ENCODE data around the gene MBD3L2B. TPM values are rescaled to one million over a fixed set of nuclear protein-coding genes. Genes with fewer than 3 reads are reported as not detected.
"Not testable (repeated sequence)": the region's sequence is repeated elsewhere in the genome, so short reads cannot be mapped to it uniquely, and the experiment has no call there.

Gene MBD3L2B
- total RNA-seq, 3 donors from 2014 or later, result not detected

GRCh38 chr19:7051421-7051820 is 30.2 kb upstream of the MBD3L2B start:
- H3K36me3 Mint-ChIP-seq (ENCODE audit: insufficient read depth); H3K4me1 Mint-ChIP-seq (ENCODE audit: low read depth); H3K4me3 Mint-ChIP-seq; ATAC-seq; H3K27me3 Mint-ChIP-seq (ENCODE audit: low read depth); H3K9me3 Mint-ChIP-seq; DNase-seq: not testable (repeated sequence)

- not testable (repeated sequence) for H3K4me3 Mint-ChIP-seq; H3K36me3 Mint-ChIP-seq (ENCODE audit: insufficient read depth); H3K4me1 Mint-ChIP-seq (ENCODE audit: low read depth); DNase-seq; H3K9me3 Mint-ChIP-seq; H3K27me3 Mint-ChIP-seq (ENCODE audit: low read depth); ATAC-seq
These were observed 27.8 kb upstream of the MBD3L2B start, which contains the start of gene MBD3L2 for GRCh38 chr19:7049021-7049420. Gene MBD3L2 (plus strand): TSS chr19:7049321. CDS start chr19:7049374, 53 bp downstream.

- ATAC-seq, result not testable (repeated sequence)
These were observed 20.3 kb upstream of the MBD3L2B start for GRCh38 chr19:7041563-7041962.

GRCh38 chr19:7040079-7040478 is 18.8 kb upstream of the MBD3L2B start, which contains the start of gene MBD3L4:
Gene MBD3L4 (minus strand): TSS chr19:7040179. CDS start chr19:7040144, 35 bp downstream.
- H3K27me3 Mint-ChIP-seq (ENCODE audit: low read depth); H3K4me1 Mint-ChIP-seq (ENCODE audit: low read depth); DNase-seq; ATAC-seq; H3K36me3 Mint-ChIP-seq (ENCODE audit: insufficient read depth); H3K4me3 Mint-ChIP-seq; H3K9me3 Mint-ChIP-seq: not testable (repeated sequence)

More at GRCh38 chr19:7041563-7041962, 20.3 kb upstream of the MBD3L2B start:
- H3K4me1 Mint-ChIP-seq (ENCODE audit: low read depth); H3K27me3 Mint-ChIP-seq (ENCODE audit: low read depth); DNase-seq; H3K36me3 Mint-ChIP-seq (ENCODE audit: insufficient read depth); H3K9me3 Mint-ChIP-seq; H3K4me3 Mint-ChIP-seq: not testable (repeated sequence)

- ATAC-seq; DNase-seq; H3K4me1 Mint-ChIP-seq (ENCODE audit: low read depth); H3K36me3 Mint-ChIP-seq (ENCODE audit: insufficient read depth); H3K4me3 Mint-ChIP-seq; H3K9me3 Mint-ChIP-seq; H3K27me3 Mint-ChIP-seq (ENCODE audit: low read depth): not testable (repeated sequence)
These were observed 9.0 kb upstream of the MBD3L2B start, which contains the start of gene MBD3L5 for GRCh38 chr19:7030278-7030677. Gene MBD3L5 (plus strand): TSS chr19:7030578. CDS start chr19:7030612, 34 bp downstream.

- H3K4me3 Mint-ChIP-seq; H3K36me3 Mint-ChIP-seq (ENCODE audit: insufficient read depth); H3K27me3 Mint-ChIP-seq (ENCODE audit: low read depth); H3K9me3 Mint-ChIP-seq; H3K4me1 Mint-ChIP-seq (ENCODE audit: low read depth); ATAC-seq; DNase-seq: not testable (repeated sequence)
These were observed 7.6 kb upstream of the MBD3L2B start for GRCh38 chr19:7028790-7029189.

- Mint-ChIP-seq H3K4me3 (no peak overlapping the region), H3K27me3 (ENCODE audit: low read depth) (no peaks in the 10 kb centered on the region), H3K36me3 (ENCODE audit: insufficient read depth) (no peaks in the 10 kb centered on the region), H3K4me1 (ENCODE audit: low read depth) (peaks cover 4% of the 10 kb centered on the region), H3K9me3 (no peaks in the 10 kb centered on the region)
- DNase-seq, result no peak
- no peak for ATAC-seq
These were observed 2.4 kb downstream of the MBD3L2B start for GRCh38 chr19:7018828-7019227.

- DNase-seq, result no peak
- Mint-ChIP-seq H3K9me3 (peaks cover 5% of the 10 kb centered on the region), H3K4me1 (ENCODE audit: low read depth) (peaks cover 36% of the 10 kb centered on the region), H3K4me3 (no peak overlapping the region), H3K36me3 (ENCODE audit: insufficient read depth) (no peaks in the 10 kb centered on the region), H3K27me3 (ENCODE audit: low read depth) (no peaks in the 10 kb centered on the region)
- ATAC-seq, result peak; percentile 39 to 49
These were observed 7.6 kb downstream of the MBD3L2B start for GRCh38 chr19:7013678-7014077.

GRCh38 chr19:7010722-7011593 is 10.3 kb downstream of the MBD3L2B start:
- no peaks in the 10 kb centered on the region for H3K27me3 Mint-ChIP-seq (ENCODE audit: low read depth)
- no peaks in the 10 kb centered on the region for H3K36me3 Mint-ChIP-seq (ENCODE audit: insufficient read depth)
- H3K4me3 Mint-ChIP-seq, result no peak overlapping the region
- peaks cover 56% of the 10 kb centered on the region for H3K4me1 Mint-ChIP-seq (ENCODE audit: low read depth)
- ATAC-seq (peak; percentile 90), DNase-seq (no peak)
- peaks cover 5% of the 10 kb centered on the region for H3K9me3 Mint-ChIP-seq

GRCh38 chr19:7007859-7008258 is 13.4 kb downstream of the MBD3L2B start:
- Mint-ChIP-seq H3K36me3 (ENCODE audit: insufficient read depth) (no peaks in the 10 kb centered on the region), H3K9me3 (peaks cover 5% of the 10 kb centered on the region), H3K4me3 (no peak overlapping the region), H3K27me3 (ENCODE audit: low read depth) (no peaks in the 10 kb centered on the region), H3K4me1 (ENCODE audit: low read depth) (peaks cover 50% of the 10 kb centered on the region)
- no peak for ATAC-seq
- DNase-seq, result no peak

GRCh38 chr19:7006135-7006704 is 15.0 kb downstream of the MBD3L2B start:
- no peak for ATAC-seq
- H3K36me3 Mint-ChIP-seq (ENCODE audit: insufficient read depth), result no peaks in the 10 kb centered on the region
- H3K27me3 Mint-ChIP-seq (ENCODE audit: low read depth), result no peaks in the 10 kb centered on the region
- H3K9me3 Mint-ChIP-seq, result peaks cover 3% of the 10 kb centered on the region
- peaks cover 46% of the 10 kb centered on the region for H3K4me1 Mint-ChIP-seq (ENCODE audit: low read depth)
- no peak overlapping the region for H3K4me3 Mint-ChIP-seq
- no peak for DNase-seq

GRCh38 chr19:7004313-7004931 is 16.8 kb downstream of the MBD3L2B start:
- Mint-ChIP-seq H3K4me1 (ENCODE audit: low read depth) (peaks cover 36% of the 10 kb centered on the region), H3K4me3 (no peak overlapping the region), H3K9me3 (no peaks in the 10 kb centered on the region), H3K27me3 (ENCODE audit: low read depth) (no peaks in the 10 kb centered on the region), H3K36me3 (ENCODE audit: insufficient read depth) (no peaks in the 10 kb centered on the region)
- DNase-seq, result no peak
- no peak for ATAC-seq

- peaks cover 19% of the 10 kb centered on the region for H3K4me1 Mint-ChIP-seq (ENCODE audit: low read depth)
- no peak for ATAC-seq
- no peaks in the 10 kb centered on the region for H3K9me3 Mint-ChIP-seq
- no peak for DNase-seq
- H3K4me3 Mint-ChIP-seq, result no peak overlapping the region
- H3K27me3 Mint-ChIP-seq (ENCODE audit: low read depth), result no peaks in the 10 kb centered on the region
- H3K36me3 Mint-ChIP-seq (ENCODE audit: insufficient read depth), result no peaks in the 10 kb centered on the region
These were observed 20.4 kb downstream of the MBD3L2B start for GRCh38 chr19:7000816-7001215.

- H3K36me3 Mint-ChIP-seq (ENCODE audit: insufficient read depth), result peaks cover 2% of the 10 kb centered on the region
- H3K27me3 Mint-ChIP-seq (ENCODE audit: low read depth), result no peaks in the 10 kb centered on the region
- H3K9me3 Mint-ChIP-seq, result peaks cover 2% of the 10 kb centered on the region
- H3K4me3 Mint-ChIP-seq, result no peak overlapping the region
- ATAC-seq, result no peak
- DNase-seq, result no peak
- H3K4me1 Mint-ChIP-seq (ENCODE audit: low read depth), result peaks cover 20% of the 10 kb centered on the region
These were observed 20.9 kb downstream of the MBD3L2B start for GRCh38 chr19:7000333-7000732.

All from activated T-cell treated with anti-CD3 and anti-CD28 coated beads, Interleukin-2, amount 50 U/mL, for 4 hours (primary cell).